HG03103 (cell line): Measurements from ENCODE around the gene DLGAP1.

ENCODE experiments used
- ATAC-seq: cut with Tn5 transposase; IDR thresholded peaks from one replicate; pipeline ENCODE4 v1.9.1; 2021; ENCODE audit warnings: low read depth; ENCODE audit not compliant: unreplicated experiment

The DLGAP1 gene

DNA sequence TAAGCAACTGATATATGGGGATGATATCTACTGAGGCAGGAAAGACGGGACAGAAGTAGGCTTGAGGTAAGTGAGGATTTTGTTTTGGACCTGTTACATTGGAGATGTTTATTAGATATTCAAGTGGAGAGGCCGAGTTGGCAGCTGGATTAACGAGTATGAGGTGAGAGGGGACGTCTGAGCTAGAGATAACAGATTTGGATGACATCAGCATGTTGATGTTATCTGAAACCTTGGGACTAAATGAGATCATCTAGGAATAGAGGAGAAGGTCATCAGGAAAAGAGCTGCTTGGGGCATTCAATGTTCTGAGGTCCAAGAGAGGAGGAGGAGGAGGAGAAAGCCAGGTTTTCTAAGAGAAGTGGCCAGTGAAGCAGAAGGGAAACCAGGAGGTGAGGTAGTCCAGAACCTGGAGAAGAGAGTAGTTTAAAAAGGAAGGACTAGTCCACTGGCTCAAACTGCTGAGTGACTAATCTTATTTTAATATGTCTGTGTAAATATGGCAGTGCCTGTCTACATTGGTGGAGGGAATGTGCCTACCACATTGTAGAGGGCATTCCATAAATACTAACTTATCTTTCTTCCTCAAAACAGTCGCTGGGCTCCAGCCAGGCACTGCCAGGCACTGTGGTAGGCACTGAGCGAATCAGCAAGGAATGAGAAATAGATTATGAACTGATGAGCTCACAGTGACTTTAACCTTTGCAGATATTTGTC lies 488.3 kb downstream of the DLGAP1 start:
- ATAC-seq: no peak

DNA sequence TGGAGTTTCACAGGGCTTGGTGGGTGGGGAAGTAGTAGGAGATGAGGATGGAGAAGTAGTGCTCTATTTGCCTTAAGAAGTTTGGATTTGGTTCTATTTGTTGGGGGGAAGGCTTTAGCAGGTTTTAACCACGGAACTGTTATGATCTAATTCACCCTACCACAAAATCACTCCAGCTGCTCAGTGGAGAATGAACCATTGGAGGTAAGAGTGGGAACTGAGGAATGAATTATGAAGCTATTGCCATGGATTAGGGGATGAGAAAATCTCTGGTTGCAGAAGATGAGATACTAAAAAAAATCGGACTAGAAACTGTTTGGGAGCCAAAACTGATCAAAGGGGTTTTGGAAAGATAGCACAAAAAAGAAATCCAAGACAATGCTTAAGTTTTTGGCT lies 488.9 kb downstream of the DLGAP1 start:
- no peak for ATAC-seq

DNA sequence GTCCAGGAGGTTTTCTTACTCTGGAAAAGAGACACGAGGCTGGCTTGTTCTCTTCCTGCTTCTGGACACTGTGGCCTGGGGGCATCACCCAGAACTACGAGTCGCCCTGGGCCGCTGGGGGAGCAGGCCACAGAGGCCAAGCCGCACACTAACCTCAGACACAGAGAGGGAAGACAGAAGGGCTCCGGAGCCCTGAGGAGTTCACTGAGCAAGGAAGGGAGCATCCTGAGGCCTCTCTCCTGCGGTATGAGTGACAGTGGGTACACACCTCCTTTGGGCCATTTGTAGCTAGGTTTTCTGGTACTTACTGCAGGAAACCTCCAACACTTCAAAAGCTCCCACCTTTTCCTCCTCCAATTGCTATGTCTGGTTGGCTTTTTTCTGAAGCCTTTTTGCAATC lies 494.1 kb downstream of the DLGAP1 start:
- ATAC-seq: no peak

DNA sequence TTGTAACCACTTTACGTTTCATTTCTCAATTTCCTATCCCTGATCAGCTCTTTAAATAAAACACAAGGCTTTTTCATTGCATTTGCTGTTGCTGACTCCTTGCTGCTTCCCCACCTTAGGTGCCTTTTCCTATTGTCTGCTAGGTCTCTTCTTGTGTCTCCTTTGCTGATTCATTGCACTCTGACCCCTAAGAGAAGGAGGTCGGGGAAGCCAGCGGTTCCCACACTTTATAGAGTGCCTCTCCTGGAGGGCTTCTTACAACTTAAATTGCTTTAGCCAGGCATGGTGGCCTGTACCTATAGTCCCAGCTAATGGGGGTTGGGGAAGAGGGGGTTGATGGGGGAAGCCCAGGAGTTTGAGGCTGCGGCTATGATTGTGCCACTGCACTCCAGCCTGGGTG lies 495.0 kb downstream of the DLGAP1 start:
- no peak for ATAC-seq

DNA sequence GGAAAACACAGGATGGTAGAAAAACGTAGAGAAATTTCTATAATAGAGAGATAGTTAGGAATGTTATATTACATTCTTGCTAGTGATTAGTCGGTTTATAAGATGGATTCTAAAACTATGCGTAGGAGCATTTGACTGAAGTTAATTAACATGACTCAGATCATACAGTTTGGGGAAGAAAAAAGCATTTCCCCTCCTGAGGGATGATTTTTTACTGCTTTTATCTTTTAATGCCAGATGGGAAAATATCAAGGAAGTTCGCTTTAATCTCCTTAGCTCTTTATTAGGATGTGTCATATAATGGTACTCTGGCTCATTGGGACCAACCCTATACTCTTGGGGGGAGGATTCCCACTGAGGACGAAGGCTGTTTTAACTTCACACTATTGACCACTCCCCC lies 503.1 kb downstream of the DLGAP1 start:
- ATAC-seq: no peak

DNA sequence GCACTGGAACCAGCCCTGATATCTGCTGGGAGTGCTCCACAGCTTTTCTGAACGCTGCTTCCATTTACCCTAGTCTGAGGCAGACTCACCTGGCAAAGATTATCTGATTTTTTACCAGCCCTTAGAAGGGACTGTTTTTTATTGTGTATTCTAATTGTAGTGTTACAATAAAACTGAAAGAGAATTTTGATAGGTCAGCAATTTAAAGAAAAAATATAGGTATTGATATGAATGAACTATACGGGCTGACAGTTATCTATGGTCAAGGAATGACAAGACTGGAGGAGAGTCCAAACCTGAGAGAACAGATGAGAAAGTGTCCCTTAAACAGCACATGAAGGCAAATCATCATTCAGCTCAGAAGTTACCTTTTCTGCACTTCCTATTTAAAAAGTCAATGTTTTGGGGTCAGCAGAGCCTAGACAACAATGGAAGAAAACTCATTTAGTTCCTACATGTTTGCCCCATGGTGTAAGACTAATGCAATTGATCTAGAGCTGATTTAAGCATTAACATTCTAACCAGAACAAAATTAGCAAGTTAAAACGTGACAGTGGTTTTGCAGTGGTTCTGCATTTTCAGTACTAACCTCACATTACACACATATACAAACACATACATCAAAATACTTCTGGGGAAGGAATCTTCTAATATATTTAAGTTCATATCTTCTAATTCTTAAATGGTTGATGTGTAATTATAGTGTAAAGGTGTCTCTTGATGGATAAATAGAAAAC lies 504.3 kb downstream of the DLGAP1 start:
- ATAC-seq: no peak

DNA sequence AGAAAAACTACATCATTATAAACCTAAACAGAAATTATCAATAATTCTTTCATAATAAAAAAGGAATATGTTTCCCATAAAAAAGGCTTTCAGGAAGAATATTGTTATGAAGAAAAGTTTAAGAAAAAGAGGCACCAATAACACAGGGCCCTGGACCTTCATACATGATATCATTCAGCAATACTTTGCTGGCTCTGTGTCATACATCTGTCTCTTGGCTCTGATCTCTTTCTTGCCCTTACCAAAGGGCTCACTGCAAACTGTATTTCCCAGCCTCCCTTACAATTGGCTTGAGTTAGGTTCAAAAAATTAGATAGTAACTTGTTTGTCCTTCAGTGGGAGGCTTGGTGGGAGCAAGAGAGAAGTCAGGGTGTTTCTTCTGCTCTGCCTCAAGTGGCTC lies 506.1 kb downstream of the DLGAP1 start:
- no peak for ATAC-seq

DNA sequence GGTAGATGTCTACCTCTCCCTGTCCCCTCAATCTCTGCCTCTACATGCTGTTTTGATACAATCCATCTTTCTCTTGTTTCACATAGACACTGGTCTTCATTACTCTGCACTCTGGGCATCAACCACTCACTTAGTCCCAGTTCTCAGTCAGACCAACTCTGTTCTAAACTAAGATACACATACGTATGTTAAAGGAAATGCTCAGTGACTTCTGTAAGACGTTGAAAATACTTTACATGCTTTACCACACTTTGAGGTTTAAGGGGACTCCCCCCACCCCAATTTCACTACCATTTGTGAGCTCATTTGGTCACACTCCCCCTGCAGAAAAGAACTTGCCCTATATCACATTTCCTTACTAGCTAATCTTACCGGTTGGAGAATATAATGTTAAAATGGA lies 507.7 kb downstream of the DLGAP1 start:
- ATAC-seq: no peak

DNA sequence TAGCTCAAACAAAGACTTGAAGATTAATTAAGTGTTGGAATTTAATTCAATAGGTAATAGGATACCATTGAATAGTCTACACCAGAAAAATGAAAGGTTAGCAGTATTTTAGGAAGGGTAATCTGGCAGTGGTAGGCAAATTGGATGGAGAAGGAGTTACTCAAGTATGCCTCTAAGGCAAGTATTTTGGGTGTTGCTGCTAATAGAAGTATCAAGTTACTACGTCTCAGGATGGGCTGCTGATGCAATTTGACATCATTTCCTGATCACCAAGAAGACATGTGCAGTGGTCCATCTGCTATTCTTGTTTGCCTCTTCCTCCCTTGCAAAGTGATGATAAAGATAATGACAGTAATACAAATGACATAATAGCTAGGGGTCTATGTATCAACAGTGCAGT lies 519.8 kb downstream of the DLGAP1 start:
- no peak for ATAC-seq

DNA sequence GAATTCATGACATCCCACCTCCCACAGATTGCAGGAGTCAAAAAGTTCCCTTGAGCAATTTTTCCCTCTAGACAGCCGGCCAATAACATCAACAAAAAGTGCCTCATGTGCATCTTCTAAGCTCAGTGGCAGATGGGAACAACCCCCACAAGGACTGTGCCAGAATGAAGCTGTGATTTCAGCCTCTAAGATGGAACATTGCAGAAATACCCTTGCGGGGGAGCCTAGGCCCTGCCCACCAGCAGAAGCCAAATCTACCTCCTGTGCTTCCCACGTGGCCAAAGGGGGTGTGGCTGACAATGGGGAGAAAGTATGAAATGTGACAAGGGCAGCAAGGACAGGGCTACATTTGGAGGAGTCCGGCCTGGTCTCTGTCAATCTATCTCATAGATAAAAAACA lies 522.8 kb downstream of the DLGAP1 start:
- no peak for ATAC-seq

DNA sequence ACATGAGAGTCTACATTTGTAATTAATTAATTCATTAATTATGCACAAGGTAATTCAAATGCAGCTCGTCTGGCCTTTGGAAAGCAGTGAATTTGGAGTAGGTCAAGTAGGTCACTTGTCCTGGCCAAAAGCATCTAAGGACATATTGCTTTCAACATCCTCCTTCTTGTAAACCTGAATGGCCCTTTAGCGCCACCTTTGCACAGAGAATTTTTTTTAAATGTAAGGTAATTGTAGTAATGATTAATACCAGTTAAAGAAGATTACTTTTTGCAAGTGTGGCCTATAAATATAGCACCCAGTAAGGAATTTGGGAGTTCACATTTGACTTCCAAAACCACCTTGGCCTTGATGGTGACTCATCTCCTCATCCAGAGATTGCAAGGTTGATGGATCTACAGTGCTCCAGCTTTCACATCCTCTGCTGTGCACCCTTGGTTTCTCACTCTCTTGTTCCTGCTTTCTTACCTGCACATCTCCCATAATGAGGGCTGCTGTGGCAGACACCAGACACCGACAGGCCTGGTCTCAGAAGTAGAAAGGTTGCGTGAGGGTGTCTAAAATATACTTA lies 523.5 kb downstream of the DLGAP1 start:
- ATAC-seq: no peak

DNA sequence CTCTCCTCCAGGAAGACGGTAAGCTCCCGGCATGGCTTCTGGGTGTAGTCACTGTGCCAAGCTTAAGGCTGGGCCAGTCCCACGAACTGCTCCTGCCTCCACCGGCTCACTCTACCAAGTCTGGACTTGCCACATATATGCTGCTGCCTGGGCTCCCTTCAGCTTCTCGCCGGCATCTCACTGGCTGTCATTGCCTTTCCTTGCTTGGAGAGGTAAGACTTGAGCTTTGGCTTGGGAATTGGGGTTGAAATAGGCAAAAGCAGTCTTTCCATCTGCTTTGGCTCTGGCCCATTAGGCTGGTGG lies 524.1 kb downstream of the DLGAP1 start:
- ATAC-seq: no peak

DNA sequence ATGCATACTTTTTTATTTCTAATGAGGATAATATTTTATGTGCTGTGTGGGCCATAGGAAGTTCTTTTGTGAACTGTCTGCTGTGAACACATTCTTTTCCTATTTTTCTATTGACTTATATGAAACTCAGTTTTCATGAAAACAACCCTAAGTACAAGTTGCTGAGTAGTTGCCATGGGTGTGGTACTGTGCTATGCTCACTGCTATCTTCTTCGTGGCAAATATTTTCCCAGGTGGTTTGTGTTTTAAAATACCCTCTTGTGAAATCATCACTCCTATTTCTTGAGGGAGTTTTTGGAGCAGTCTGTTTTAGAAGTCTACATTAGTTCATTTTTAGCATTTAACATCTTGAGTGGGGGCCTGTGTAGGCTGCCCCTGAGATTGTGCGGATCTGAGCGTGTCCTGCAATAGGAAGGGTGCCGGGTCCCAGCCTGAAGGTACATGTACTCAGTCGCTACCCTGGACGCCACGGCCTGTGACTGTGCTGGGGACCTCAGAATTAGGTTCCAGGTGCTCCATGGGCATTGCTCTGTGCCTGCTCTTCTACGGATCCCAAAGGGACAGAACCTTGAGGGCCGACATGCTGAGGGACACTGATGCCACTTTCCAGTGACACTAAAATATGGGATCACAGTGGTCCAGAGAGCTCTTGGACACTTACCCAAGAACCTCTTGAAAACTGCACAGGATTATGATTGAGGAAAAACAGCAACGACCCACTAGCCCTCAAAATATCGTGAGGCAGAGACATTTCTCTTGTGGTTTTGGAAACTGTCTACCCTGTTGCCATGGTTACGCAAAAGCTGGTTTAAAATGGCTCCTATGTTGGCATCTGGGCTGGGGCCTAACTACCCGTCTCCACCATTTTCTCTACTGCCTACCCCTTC lies 524.7 kb downstream of the DLGAP1 start:
- no peak for ATAC-seq

DNA sequence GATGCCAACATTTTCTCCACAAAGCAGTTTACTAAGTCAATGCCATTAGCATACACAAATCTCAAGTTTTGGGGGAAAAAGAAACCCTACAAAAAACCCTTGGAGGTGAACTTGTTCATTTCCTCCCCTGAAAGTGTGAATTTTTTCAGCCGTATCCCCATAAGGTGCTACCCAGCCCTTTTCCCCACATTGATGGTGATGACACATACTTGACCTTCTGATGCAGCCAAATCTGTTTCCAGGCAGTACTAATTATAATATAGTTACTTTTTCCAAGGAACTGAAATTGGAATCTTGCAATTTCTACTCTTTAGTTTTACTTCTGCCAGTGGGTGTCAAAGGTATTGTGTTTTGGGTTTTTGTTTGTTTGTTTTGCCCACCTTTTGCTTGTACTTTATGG lies 530.7 kb downstream of the DLGAP1 start:
- no peak for ATAC-seq

DNA sequence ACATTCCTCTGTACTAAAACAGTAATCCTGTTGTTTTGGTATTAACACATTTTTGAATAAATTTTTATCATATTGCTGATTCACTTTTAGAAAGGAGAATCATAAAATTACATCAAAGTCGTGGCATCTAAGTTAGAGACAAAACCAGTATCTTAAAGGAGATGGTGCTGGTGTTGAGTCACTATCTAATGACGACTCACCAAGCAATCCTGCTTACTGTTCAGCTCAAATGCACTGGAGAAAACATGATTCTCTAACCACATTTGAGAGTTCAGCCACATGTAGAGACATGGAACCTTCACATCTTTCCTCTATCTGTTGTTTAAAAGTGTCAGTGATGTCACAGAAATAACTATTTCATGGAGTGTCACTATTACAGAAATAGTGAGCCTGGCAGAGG lies 531.4 kb downstream of the DLGAP1 start:
- no peak for ATAC-seq

DNA sequence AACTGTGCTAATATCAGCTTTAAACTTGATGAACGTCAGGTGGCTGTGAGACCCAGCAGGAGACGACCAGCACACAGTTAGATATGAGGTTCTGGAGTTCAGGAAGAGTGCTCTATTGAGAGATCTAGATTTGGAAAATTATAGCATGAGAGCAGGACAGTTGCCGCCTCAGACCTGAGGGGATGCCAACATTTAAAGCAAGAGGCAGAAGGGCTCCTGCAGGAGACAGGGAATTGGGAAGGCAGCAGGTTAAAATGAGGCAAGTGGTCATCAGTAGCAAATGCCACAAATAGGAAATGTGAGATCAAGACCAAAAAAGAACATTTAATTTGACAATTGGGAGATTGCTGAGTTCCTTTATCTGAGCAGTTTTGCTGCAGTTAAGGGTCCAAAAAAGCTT lies 533.3 kb downstream of the DLGAP1 start:
- no peak for ATAC-seq

DNA sequence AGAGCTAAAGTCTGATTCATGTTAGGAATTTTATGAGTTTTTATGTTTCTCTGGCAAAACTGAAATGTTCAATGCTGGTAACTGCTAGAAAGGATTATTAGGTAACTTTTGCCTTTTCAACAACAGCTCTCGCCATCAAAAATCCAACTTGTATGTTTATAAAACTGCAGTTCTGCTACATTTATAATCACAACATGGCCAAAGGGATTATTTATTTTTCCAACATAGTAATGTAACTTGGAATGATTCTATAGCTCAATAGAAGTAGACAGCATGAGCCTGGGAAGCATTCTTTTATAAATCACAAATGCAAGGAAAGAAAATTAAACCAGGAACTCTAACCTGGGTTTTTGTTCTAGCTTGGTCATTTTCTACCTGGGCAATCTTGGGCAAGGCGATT lies 534.3 kb downstream of the DLGAP1 start:
- ATAC-seq: no peak

DNA sequence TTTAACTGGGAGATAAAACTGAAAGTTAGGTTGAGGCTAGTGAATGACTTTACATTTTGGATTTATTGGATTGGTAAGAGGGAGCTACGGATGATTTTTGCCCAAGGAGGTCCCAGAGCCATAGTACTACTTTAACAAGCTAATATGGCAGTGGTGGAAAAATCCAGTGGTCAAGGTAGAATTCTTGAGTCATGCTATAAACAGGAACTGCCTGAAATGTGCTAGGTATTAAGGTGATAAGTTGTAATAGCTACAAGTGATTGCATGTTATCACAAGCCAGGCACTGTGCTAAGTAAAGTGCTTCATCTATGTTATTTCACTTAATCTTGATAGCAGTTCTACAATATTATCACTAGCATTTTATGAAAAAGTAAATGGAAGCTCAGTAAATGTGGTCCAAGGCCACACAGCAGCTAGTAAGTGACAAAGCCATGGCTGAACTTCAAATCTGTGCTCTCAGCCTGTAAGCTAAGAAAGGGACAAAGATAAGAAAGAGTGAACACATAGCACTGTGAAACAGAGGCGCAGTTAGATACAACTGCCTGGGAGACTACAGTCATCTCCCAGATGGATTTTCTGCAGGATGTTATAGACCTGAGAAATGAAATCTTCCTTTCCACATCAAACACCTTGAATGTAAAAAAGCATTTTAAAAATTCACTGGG lies 535.6 kb downstream of the DLGAP1 start:
- no peak for ATAC-seq

DNA sequence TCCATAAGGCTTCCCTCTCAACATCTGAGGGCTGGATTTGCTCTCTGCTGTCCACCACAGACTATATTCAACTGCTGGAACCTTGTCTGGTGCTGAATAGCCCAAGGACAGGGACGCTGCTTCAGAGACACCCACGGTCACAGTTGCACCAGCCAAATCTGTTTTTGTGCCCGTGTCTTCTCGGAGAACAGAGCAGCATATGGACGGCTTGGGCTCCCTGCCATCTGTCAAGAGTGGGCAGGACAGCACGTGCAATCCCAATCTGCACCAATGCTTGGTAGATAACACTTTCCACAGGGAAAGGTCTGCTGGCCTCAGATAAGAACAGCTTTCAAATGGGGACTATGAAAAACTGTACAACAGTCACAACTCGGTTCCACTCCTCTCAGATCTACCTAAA lies 539.0 kb downstream of the DLGAP1 start:
- ATAC-seq: no peak

DNA sequence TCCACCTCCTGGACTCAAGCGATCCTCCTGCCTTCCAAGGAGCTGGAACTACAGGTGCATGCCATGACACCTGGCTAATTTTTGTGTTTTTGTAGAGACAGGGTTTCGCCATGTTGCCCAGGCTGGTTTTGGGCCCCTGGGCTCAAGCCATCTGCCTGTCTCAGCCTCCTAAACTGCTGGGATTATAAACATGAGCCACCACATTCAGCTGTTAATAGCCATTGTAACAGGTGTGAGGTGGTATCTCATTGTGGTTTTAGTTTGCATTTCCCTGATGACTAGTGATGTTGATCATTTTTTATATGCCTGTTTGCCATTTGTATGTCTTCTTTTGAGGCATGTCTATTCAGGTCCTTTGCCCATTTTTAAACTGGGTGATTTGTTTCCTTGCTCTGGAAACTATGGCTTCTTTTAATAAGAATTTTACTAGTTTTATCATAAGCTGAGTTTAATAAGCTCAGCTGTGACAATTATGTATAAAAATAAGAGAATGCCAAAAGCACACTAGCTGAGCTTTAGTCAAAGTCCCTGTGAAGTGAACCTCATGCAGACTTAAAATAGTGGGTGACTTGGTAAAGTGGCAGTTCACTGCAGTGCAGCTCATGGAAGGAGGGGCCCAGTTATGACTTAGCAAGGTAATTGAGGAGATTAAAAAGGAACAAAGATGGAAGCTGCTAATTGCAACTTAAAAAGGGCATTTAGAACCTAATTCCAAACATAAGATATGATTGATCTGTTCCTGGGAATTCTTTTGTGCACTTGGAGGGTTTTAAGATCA lies 540.1 kb downstream of the DLGAP1 start:
- ATAC-seq: no peak
